Coronary artery (tissue), 2 donors: Measurements from ENCODE around the gene ARHGEF1.

Source experiments
- DNase-seq: peaks from one replicate; pipeline ENCODE4 v3.0.0-alpha.2; 2017; ENCODE audit warnings: low spot score
- H3K27ac ChIP-seq, 2 donors: fragments of 200-600 bp; sonication (generic); one replicate each; pipeline ENCODE4 v1.5.1; 2016 to 2019
- H3K4me3 ChIP-seq: fragments of 200-600 bp; sonication (generic); 2 replicates; pipeline ENCODE4 v1.5.1; 2016; ENCODE audit warnings: mild to moderate bottlenecking, moderate library complexity
- TF ChIP-seq, protein P1 (sequence below): fragments of 200-600 bp; sonication (generic); IDR thresholded peaks from one replicate; pipeline ENCODE4 v1.5.1; 2019; ENCODE audit warnings: antibody characterized with exemption

Gene ARHGEF1

DNA sequence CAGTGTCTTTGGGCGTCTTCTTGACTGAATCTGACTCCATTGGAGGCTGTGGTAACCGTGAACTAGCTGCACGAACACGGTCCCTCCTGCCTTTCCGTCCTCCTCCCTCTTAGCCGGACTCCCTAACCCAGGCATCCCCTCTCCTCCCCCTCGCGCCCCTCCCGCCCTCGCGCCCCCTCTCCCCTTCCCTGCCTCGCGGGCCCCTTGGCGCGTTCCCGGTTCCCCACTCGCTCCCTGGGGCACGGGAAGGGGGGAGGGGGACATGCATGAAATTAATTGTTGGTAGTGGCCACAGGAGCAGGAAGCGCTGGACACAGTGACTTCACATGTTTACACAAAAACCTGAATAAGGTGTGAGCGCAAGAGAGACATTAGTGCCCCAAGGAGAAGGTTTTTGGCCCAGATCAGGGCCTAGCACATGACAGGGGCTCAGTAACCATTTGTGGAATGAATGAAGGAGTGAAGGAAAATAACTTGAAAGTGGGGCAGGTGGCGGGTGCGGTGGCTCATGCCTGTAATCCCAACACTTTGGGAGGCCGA is 37.9 kb upstream of the ARHGEF1 start:
- Histone ChIP-seq H3K4me3 (no peak overlapping the region), H3K27ac (no peak overlapping the region)
- DNase-seq = no peak
- TF ChIP-seq, protein P1, sequence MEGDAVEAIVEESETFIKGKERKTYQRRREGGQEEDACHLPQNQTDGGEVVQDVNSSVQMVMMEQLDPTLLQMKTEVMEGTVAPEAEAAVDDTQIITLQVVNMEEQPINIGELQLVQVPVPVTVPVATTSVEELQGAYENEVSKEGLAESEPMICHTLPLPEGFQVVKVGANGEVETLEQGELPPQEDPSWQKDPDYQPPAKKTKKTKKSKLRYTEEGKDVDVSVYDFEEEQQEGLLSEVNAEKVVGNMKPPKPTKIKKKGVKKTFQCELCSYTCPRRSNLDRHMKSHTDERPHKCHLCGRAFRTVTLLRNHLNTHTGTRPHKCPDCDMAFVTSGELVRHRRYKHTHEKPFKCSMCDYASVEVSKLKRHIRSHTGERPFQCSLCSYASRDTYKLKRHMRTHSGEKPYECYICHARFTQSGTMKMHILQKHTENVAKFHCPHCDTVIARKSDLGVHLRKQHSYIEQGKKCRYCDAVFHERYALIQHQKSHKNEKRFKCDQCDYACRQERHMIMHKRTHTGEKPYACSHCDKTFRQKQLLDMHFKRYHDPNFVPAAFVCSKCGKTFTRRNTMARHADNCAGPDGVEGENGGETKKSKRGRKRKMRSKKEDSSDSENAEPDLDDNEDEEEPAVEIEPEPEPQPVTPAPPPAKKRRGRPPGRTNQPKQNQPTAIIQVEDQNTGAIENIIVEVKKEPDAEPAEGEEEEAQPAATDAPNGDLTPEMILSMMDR = no peak

DNA sequence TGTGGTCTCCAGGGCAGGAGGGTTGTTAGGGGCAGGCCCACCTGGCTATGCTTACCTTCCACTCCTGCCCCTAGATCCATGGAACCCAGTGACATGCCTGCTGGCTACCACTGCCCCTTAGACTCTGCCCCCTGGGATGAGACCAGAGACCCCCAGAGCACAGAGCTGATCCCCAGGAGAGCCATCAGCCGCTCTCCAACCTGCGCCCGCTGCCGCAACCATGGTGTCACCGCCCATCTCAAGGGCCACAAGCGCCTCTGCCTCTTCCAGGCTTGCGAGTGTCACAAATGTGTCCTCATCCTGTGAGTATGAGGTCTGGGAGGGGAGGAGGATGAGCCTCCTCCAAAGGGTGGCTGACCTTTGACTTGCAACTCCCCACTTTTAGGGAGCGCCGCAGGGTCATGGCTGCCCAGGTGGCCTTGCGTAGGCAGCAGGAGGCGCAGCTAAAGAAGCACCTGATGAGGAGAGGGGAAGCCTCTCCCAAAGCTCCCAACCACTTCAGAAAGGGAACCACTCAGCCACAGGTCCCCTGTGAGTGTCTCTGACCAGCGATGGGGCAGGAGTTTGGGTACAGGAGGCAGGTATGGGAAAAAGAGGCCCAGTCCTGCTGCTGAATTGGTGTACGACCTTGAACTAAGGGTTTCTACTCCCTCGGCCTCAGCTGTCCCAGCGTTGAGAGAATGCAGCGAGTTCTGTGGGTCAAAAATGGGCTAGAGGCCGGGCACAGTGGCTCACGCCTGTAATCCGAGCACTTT is 35.5 kb upstream of the ARHGEF1 start:
- TF ChIP-seq, protein P1 = no peak
- DNase-seq = no peak
- H3K27ac ChIP-seq = no peak overlapping the region
- no peak overlapping the region for H3K4me3 ChIP-seq

DNA sequence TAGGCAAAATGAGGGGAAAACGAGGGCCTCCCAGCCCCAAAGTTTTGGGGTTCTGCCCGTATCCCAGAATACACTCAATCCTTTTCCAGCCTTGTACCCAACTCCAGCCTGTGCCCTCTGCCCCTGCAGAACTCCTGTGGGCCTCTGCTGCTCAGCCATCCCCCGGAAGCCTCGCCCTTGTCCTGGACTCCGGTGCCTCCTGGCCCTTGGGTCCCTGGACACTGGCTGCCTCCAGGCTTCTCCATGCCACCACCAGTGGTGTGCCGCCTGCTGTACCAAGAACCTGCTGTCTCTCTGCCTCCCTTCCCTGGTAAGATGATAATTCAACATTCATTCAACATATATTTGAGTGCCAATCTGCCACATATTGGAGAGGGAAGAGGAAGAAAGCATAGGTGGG is 34.3 kb upstream of the ARHGEF1 start:
- TF ChIP-seq, protein P1 = no peak
- H3K4me3 ChIP-seq = no peak overlapping the region
- DNase-seq = no peak
- H3K27ac ChIP-seq = no peak overlapping the region

DNA sequence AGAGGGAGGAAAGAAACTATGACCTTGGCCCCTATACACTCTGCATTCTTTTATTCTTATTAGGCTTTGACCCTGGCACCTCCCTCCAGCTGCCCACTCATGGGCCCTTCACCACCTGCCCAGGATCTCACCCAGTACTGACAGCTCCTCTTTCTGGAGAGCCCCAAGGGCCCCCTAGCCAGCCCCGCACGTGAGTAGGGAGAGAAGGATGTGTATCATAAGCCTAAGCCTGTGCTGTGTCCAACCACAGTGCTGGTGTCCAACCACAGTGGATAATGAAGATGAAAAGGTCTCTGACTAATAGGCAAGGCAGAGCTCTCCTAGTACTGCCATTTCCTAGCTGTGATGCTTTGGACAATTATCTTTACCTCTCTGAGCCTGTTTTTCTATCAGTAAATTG is 33.9 kb upstream of the ARHGEF1 start:
- no peak for DNase-seq

DNA sequence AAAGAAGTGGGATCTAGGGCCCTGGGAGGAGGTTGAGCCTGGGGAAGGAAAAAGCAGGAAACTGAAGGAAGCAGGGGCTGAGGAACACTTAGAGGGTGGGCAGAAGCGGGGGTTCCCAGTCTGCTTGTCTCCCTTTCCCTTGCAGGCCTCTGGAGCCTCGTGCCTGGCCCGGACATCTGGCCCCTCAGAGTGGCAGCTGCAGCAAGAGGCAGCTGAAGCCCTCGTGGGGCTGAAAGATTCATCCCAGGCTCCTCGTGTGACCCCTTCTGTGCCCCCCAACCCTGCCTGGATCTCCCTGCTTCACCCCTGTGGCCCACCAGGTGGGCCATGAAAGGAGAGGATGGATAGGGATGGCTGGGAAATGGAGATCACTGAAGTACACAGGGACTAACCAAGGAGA is 32.6 kb upstream of the ARHGEF1 start:
- Histone ChIP-seq H3K4me3 (no peak overlapping the region), H3K27ac (no peak overlapping the region)
- DNase-seq = no peak
- TF ChIP-seq, protein P1 = no peak

More for the DNA sequence above, 33.9 kb upstream of the ARHGEF1 start:
- Histone ChIP-seq H3K4me3 (no peak overlapping the region), H3K27ac (no peak overlapping the region)
- TF ChIP-seq, protein P1 = no peak

DNA sequence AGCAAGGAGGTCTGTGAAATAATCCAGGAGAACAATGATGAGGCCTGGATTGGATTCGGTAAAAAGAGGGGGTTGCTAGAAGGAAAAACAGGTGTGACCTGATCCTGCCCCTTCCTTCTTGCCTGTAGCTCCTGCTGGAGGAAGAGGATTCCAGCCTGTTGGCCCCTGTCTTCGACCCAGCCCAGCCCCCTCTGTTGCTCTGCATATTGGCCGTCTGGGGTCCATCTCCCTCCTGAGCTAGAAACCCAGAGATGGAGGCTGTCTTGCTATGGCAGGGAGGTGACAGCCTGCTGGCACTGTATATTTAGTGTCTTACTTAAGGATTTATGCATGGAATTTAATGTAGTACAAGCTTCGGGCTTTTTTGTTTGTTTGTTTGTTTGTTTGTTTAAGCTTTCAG is 31.5 kb upstream of the ARHGEF1 start:
- TF ChIP-seq, protein P1 = no peak
- no peak for DNase-seq
- no peak overlapping the region for H3K4me3 ChIP-seq
- no peak overlapping the region for H3K27ac ChIP-seq

DNA sequence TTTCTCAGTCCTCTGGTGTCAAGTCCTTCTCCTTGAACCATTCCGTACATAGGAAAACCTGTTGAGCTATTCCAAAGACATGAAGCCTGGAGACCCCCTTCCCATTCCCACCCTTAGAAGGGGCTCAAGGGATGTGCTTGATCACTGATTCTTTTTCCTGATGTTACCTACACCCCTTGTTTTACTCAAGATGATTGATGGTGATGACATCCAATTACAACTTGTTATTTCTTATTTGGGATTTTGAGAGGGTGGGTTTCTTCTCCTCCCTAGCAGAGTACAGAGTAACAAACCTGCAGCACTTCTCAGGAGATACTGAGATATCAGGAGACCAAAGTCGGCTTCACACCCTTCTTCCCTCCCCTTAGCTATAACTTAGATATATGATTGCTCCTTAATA is 29.6 kb upstream of the ARHGEF1 start:
- DNase-seq = no peak
- TF ChIP-seq, protein P1 = no peak
- H3K27ac ChIP-seq = no peak overlapping the region
- no peak overlapping the region for H3K4me3 ChIP-seq
